Retinal pigment epithelial cell (primary cell): ENCODE results near the gene SIRPA.
A peak's percentile ranks its signal among the peaks of the same experiment; 100 is the strongest.

Source experiments
- DNase-seq: peaks from one replicate; pipeline ENCODE4 v3.0.0-alpha.2; 2010; ENCODE audit warnings: low read depth
- H3K4me3 ChIP-seq: 2 replicates; pipeline ENCODE4 v1.5.1; 2011; ENCODE audit warnings: mild to moderate bottlenecking, low read length, control low read depth, moderate library complexity
- CTCF ChIP-seq: conservative IDR thresholded peaks from 2 replicates; pipeline ENCODE4 v1.5.1; 2011; ENCODE audit warnings: low read depth, low read length, control low read depth, inconsistent platforms

Gene SIRPA

DNA sequence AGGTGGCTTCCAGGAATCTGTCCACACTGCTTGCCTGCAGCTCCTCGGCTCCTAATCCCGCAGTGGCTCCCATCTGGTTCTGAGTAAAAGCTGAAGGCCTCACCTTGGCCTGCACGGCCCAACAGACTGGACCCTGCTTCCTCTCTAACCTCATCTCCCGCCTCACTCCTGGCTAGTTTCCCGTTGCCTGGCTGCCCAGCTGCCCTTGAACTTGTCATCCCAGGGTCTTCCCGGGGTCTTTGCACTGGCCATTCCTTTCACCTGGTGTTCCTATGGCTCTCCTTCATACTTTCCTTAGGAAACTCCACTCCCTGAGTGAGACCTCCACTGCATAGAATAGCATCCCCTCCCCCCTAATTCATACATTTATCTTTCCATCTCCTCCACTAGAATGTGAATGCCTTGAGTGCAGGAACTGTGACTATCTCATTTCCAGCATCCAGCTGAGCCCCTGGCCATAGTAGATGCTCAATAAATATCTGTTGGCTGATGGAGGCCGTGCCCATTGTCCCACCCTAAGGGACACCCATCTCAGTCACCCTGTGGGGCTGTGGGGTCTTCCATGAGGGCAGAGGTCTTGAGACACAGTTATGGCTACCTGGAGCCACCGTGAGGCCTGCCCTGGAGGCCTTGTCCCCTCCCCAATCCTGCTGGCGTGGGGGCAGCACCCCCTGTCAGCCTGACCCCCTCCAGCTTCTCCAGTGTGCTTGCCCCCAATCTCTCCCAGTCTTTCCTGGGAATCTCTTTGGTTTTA, 9.1 kb upstream of the SIRPA start:
- TF ChIP-seq CTCF = no peak
- DNase-seq = no peak
- no peak overlapping the region for H3K4me3 ChIP-seq

DNA sequence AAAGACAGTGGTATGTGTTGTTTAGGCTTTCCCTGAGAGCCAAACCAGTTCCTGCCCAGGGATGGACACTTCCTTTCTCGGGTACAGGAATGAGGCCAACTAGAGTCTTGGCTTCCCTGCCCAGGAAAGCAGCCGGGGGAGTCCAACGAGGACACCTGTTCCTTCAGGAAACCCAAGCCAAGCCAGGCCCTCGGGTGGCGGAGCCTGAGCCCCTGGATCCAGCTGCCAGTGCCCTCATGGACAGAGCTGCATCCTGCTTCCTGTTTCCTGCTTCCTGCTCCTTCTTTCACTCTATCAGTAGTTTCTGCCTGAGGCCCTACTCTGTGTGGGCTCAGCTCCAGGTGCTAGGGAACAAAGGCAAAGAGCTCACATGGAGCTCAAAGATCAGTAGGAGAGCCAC, 7.9 kb upstream of the SIRPA start:
- TF ChIP-seq CTCF = no peak
- DNase-seq = no peak
- H3K4me3 ChIP-seq = no peak overlapping the region

- no peak for DNase-seq
- H3K4me3 ChIP-seq = no peak overlapping the region
- TF ChIP-seq CTCF = no peak
Measured at GRCh38 chr20:1887756-1888155, 7.5 kb upstream of the SIRPA start.

GRCh38 chr20:1888796-1889463, 6.3 kb upstream of the SIRPA start:
- no peak overlapping the region for H3K4me3 ChIP-seq
- TF ChIP-seq CTCF = no peak
- DNase-seq = peak; percentile 18

DNA sequence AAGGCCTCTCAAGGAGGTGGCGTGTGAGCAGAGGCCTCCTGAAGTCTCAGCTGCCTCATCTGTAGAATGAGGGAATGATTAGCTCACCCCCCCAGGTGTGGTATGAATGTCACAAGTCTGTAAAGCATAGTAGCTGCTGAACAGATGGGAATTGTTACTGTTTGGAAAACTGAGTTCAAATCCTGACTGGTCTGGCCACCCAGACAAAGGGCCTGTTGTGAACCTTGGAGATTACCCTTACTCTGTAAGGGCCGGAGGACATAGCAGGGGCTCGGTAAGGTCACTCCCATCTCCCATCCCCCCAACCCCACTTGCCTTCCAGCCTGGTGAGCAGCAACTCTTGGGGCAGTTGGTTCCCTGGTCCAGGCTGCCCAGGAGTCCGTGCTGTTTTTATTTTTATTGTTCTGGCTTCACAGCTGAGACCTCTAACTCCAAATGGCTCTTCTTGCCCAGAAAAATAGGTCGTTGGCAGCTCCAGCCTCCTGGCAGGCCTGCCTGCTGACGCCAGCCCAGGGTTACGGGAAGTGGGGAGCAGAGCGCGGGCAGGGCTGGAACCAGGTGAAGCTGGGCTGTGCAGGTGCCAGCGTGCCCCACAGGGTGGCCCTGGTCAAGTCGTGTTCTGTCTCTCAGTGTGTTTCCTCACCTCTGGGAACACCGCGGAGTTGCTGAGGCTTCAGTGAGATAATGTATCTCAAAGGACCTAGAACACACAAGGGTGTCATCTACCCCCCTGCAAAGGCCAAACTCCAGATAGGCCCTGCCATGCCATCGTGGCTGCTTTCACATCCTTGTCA, 4.5 kb upstream of the SIRPA start:
- no peak overlapping the region for H3K4me3 ChIP-seq
- no peak for TF ChIP-seq CTCF
- no peak for DNase-seq

DNA sequence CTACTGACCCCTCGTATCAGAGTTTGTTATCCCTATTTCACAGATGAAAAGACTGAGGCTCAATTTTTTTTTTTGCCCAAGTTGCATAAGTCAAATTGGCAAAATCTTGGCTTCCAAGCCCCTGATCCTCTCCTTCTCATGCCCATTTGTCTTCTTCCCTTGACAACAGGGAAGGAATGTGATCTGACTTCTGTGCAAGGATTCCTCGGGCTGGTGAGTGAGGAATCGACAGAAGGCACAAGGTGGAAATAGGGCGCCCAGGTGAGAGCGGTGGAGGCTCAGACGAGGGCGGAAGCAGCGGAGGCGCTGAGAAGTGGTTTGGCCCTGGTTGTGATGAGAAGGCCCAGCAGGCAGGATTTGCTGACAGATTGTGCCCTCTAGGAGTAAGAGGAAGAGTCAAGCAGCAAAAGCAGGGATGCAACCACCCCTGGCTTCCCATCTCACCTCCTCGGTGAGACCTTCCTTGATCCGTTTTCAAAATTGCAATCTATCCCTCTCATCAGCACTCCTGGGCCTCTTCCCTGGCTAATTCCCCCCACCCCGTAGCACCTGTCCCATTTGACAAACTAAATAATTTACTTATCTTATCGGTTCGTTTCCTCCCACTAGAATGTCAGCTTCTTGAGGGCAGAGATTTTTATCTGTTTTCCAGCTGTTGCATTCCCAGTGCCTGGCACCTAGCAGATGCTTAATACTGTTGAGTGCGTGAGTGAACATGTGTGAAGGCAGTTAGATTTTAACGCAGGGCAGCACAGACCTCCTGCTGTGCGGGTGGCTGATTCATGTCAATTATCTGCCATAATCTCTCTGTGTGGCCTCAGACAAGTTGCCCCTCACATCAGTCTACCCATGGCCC, 3.7 kb upstream of the SIRPA start:
- TF ChIP-seq CTCF = no peak
- DNase-seq = no peak

More for the DNA sequence above, 3.7 kb upstream of the SIRPA start:
- H3K4me3 ChIP-seq = no peak overlapping the region
